GM18909 (cell line): ENCODE data around the gene SRPK1.
"Not testable (repeated sequence)": the region's sequence is repeated elsewhere in the genome, so short reads cannot be mapped to it uniquely, and the experiment has no call there.

Source experiments
- ATAC-seq: cut with Tn5 transposase; IDR thresholded peaks from one replicate; pipeline ENCODE4 v1.9.1; 2021; ENCODE audit warnings: mild to moderate bottlenecking; ENCODE audit not compliant: unreplicated experiment, poor library complexity

SRPK1 gene

DNA sequence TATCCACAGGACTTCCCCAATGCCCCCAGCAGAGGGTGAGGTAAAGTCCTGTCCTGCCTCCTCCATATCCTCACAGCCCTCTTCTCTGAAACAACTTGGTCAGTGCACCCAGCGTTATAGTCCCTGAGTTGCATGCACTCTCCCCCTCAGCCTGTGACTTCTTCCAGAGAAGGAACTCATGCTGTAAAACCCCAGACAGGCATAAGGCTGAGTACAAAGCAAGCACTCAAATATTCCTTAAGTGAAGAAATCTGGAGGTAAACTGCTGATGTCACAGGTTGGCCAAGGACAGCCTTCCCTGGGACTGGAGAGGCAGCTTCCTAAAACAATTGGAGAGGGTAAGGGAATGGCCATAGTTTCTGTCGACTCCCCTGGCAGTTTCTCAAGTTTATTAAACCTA lies 12.9 kb upstream of the SRPK1 start:
- no peak for ATAC-seq

GRCh38 chr6:35931873-35932272 lies 11.0 kb upstream of the SRPK1 start:
- ATAC-seq: not testable (repeated sequence)

DNA sequence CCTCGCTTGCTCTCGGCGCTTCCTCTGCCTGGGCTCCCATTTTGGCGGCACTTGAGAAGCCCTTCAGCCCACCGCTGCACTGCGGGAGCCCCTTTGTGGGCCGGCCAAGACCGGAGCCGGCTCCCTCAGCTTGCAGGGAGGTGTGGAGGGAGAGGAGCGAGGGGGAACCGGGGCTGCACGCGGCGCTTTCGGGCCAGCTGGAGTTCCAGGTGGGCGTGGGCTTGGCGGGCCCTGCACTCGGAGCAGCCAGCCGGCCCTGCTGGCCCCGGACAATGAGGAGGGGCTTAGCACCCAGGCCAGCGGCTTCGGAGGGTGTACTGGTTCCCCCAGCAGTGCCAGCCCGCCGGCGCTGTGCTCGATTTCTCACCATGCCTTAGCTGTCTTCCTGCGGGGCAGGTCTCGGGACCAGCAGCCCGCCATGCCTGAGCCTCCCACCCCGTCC lies 10.2 kb upstream of the SRPK1 start:
- ATAC-seq: no peak

DNA sequence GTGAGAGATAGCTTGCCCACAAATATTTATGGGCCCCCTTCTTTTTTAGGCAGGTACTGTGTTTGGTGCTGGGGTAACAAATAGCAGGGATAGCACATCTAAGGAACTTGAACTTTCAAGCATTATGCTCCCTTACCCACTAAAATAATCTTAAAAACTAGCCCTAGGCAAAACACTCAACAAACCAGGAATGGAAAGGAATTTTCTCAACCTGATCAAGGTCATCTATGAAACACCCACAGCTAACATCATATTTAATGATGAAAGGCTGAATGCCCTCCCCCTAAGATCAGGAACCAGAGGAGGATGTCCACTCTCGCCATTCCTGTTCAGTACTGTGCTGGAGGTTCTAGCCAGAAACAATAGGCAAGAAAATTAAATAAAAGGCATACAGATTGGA lies 8.7 kb upstream of the SRPK1 start:
- ATAC-seq: no peak

GRCh38 chr6:35926509-35927215 lies 5.8 kb upstream of the SRPK1 start:
- ATAC-seq: no peak

DNA sequence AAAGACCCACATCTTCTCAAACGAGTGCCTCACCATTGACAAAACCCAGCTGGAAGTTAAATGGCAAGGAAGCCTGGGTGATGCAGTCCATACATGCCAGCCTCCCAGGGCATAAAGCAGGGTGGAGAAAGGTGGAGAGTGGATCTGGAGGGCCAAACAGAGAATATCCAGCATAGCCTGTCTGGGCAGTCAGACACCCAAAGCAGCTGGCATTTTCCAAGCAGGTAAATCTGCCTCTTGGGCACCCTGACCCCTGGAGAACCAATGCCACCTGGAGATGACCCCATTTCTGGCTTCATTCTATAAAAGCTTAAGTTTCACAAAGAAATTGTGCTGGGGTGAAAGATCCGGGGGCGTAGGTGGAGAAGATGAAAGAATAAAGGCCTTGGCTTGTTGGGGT lies 5.1 kb upstream of the SRPK1 start:
- ATAC-seq: no peak

- ATAC-seq: no peak
Measured at GRCh38 chr6:35924146-35924545, 3.2 kb upstream of the SRPK1 start.

GRCh38 chr6:35922139-35922554 lies 1.2 kb upstream of the SRPK1 start:
- no peak for ATAC-seq

GRCh38 chr6:35919827-35920751 lies 809 bp downstream of the SRPK1 start:
- ATAC-seq: peak; percentile 33

DNA sequence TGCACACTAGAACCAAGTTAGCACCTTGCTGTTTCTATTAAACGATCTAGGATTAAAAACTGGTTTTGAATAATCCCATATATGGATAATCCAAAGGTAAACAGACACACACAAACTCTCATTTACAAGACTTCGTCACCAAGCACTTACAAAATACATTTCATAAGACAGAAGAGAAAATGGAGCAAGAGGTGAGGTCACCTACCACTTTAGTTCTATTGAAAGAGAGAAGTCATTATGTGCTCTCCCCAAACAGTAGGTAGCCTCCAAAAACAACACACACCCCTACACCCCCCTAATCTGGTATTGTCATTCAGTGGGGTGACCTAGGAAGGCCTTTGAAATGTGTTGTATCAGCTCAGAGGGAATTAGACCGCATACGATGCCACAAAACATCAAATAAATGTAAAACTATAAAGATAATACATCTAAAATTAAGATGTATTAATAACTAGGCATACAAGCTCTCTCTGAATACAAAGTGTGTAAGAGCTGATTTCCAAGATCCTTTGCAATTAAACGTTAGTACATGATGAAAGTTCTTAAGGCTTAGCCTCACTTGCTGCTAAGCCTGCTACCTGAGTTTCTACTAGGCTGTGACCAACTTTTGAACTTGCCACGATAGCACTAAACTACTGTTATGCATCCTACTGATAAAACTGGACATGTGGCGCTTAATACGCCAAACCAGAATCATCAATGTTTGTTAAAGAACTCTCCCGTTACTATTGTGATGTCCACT lies 1.6 kb downstream of the SRPK1 start:
- peak; percentile 8 for ATAC-seq

- not testable (repeated sequence) for ATAC-seq
Measured at GRCh38 chr6:35916893-35917292, 4.0 kb downstream of the SRPK1 start.

GRCh38 chr6:35916056-35916455 lies 4.8 kb downstream of the SRPK1 start:
- ATAC-seq: no peak

DNA sequence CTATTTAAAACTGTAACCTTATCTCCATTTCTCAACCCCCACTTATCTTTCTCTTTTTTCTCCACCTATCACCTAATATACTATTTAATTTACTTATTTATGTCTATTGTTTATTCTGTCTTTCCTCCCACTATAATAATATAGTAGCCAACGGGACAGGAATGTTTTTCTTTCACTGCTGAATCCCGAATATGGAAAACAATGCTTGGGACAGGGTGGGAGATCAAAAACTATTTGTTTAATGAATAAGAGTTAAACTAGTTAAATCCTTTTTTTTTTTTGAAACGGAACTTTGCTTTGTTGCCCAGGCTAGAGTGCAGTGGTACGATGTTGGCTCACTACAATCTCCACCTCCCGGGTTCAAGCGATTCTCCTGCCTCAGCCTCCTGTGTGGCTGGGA lies 6.4 kb downstream of the SRPK1 start:
- ATAC-seq: no peak

- ATAC-seq: no peak
Measured at GRCh38 chr6:35911871-35912653, 8.8 kb downstream of the SRPK1 start.

DNA sequence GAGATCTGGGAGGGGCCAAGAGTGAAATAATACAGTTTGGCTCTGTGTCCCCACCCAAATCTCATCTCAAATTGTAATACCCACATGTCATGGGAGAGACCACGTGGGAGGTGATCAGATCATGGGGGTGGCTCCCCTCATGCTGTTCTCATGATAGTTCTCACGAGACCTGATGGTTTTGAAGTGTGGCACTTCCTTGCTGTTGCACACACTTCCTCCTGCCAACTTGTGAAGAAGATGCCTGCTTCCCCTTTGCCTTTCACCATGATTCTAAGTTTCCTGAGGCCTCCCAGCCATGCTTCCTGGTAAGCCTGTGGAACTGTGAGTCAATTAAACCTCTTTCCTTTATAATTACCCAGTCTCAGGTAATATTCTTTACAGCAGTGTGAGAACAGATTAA lies 11.3 kb downstream of the SRPK1 start:
- ATAC-seq: not testable (repeated sequence)

GRCh38 chr6:35908753-35909401 lies 12.0 kb downstream of the SRPK1 start:
- ATAC-seq: not testable (repeated sequence)

- no peak for ATAC-seq
Measured at GRCh38 chr6:35907750-35908149, 13.1 kb downstream of the SRPK1 start.

DNA sequence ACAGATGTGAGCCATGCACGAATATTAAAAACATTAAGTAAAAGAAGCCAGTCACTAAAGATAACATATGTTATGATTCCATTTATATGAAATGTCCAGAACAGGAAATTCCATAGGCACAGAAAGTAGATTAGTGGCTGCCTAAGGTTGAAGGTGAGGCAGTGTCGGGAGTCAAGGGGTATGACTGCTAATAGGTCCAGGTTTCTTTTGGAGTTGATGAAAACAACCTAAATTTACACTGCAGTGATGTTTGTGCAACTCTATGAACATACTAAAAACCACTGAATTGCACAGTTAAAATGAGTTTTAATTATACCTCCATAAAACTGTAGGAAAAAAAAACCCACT lies 14.4 kb downstream of the SRPK1 start:
- no peak for ATAC-seq

DNA sequence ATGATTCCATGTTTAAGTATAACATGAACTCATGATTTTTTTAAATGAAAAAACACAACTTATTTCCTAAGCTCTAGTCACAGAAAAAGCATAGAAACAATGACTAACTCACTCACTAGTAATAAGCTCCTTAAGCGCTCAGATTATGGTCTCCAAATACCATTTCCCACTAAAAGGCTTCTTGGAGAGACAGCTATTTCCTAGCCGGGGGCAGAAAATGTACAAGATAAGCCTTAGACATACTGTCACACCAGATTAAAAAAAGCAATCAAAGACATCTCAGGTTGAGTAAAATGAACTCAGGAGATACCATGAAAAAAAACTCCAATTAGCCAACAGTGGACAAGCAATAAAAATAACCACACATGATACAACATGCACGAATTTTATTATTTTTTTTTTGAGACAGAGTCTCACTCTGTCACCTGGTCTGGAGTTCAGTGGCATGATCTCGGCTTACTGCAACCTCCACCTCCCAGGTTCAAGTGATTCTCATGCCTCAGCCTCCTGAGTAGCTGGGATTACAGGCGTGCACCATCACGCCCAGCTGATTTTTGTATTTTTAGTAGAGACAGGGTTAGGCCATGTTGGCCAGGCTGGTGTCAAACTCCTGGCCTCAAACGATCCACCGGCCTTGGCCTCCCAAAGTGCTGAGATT lies 14.9 kb downstream of the SRPK1 start:
- ATAC-seq: no peak
